NCI-H2081 (cell line): Measurements from ENCODE around the gene ALDH16A1.
"Not testable (repeated sequence)": the region's sequence is repeated elsewhere in the genome, so short reads cannot be mapped to it uniquely, and the experiment has no call there.

Experiments used
- DNase-seq, 2 experiments: peaks; one replicate each; lab custom pipeline; 2025; lab: John Stamatoyannopoulos, UW

ALDH16A1 gene

DNA sequence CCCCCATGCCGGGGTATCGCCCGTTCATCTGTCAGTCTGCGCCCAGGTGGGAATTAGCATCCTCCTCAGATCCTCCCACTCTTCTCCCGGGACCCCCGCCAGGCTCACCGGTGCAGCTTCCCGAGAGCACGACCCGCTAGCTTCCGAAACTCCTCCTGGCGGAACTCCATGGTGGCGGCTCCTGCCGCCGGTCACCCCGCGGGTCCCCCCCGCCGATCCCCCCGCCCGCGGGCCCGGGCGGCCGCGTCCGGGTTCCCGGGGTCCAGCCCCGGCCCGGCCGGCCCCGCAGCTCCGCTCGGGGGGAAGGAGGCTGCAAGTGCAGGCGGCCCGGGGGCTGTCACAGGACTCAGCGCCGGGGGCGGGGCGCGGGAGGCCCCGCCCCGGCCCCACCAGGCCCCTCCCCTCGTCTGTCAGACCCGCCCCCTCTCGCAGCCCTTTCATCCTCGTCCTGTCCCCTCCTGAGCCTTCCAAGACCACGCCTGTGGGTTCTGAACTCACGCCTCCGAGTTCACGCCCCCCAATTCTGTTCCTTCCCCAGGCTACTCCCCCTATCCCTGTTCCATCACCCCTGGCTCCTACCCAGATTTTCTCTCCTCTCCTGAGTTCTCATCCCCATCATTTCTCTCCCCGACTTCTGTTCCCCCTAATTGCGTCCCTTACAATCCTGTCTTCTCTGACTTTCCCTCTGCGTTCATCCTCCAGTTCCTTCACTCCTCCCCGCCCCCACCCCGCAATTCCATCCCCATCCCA, 11.6 kb upstream of the ALDH16A1 start, which contains the start of gene SLC17A7:
Gene SLC17A7 (minus strand): TSS at position 318 of the 750 bp plus-strand sequence. CDS start 148 bp downstream, at position 170.
- no peak for DNase-seq

DNA sequence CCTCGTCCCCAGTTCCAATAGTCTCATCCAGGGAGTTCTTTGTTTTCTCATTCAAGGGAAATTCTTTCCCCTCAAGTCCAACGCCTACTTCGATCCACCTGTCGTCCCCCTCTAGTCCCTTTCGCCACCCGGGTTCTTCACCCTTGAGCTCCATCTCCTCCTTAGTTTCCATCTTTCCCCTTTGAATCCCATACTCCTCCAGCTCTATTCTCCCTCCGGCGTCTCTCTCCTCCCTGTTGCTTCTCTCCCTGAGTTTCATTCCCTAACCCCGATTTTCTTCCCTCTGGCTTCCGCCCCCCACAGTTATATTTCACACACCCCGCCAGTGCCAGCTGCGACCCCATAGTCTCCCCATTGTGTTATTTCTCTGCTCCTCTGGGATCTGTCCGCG, 11.1 kb upstream of the ALDH16A1 start:
- DNase-seq = no peak

DNA sequence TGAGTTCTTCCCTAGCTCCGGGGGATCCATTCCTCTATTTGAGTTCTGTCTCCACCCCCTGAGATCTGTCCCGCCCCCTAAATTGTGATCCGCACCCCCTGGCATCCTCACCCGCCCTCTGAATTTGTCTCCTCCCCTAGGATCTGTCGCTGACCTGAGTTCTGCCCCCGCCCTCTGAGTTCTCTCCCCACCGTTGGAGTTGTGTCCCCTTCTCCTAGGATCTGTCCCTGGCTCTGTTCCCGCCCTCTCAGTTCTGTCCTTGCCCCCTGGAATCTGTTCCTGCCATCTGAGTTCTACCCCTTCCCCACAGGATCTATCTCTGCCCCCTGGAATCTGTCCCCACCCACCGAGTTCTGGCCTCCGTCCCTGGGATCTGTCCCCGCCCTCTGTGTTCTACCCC, 10.7 kb upstream of the ALDH16A1 start:
- DNase-seq = no peak

DNA sequence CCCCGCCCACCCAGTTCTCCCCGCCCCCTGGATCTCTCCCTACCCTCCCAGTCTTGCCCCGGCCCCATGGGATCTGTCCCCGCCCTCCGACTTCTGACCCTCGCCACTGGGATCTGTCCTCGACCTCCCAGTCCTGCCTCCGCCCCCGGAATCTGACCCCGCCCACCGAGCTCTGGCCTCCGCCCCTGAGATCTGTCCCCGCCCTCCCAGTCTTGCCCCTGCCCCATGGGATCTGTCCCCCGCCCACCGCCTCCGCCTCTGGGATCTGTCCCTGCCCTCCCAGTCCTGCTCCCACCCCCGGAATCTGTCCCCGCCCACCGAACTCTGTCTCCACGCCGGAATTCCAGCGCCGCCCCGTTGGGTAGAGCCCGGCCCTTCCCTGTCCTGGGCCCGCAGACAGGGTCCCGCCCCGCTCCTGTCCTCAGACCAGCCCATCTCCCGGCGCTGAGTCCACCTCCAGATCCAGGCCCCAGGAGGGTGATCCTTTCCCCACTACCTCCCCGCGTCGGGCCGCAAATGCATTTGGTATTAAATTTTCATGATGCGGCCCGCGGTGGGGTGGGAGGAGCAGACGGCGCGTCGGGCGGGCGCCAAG, 10.2 kb upstream of the ALDH16A1 start:
- peak; percentile 29 to 45 for DNase-seq

DNA sequence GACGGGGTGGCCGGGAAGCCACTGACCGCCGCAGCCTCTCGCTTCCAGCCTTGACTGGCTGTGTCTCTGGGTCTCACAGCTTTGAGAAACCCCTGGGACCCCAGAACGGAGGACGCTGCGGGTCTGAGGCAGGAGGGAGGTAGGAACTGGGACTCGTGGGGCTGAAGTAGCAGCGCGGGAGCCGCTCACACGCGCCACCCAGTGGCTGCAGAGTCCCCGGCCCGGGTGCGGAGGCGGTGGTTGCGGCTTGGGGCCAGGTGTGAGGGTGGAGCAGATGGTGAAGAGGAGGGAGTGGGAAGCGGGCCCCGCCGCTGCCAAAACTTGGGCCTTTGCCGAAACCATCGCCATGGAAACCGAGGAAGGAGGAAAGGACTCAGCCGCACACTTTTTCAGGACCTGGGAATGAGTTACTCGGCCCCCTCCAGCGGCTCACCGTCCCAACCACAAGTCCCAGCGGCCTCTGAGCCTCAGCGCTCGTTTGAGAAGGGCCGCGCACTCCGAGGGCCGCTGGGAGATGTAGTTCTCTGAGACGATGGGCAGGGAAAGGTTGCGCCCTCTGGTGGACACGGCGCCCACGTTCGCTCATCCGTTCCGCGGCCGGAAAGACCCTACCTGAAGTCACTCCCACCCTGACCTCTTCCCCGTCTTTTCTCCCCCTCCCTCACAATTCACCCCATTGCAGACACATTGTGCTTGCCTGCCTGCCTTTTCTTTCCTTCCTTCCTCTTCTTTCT, 9.5 kb upstream of the ALDH16A1 start:
- DNase-seq = peak; percentile 92

DNA sequence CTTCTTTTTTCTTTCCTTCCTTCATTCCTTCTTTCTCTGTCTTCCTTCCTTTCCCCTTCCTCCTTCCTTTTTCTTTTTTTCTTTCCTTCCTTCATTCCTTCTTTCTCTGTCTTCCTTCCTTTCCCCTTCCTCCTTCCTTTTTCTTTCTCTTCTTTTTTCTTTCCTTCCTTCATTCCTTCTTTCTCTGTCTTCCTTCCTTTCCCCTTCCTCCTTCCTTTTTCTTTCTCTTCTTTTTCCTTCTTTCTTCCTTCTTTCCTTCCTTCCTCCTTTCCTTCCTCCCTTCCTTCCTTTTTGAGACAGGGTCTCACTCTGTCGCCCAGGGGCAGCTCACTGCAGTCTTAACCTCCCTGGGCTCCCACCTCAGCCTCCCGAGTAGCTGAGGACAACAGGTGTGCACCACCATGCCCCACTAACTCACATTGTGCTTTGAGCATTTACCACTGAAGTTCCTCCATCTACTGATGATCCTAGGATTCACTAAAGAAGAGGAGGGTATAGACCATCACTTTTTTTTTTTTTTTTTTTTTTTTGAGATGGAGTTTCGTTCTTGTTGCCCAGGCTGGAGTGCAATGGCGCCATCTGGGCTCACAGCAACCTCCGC, 8.8 kb upstream of the ALDH16A1 start:
- DNase-seq = not testable (repeated sequence)

DNA sequence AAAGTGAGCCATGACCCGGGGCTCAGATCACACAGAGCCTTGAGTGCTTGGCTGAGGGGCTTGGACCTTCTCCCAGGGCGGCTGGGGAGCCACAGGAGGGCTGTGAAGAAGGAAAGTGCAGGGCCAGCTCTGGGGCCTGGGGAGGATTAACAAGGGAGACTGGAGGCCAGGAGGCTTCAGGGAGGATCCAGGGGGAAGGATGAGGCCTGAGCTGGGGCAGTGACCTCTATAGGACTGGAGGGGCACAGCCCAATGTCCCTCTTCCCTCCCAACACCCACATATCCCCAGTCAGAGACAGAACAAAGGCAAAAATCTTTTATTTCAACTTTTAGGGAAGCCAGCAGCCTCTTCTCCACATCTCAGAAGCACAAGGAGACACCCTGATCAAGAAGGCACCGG, 7.0 kb upstream of the ALDH16A1 start:
- DNase-seq = no peak

DNA sequence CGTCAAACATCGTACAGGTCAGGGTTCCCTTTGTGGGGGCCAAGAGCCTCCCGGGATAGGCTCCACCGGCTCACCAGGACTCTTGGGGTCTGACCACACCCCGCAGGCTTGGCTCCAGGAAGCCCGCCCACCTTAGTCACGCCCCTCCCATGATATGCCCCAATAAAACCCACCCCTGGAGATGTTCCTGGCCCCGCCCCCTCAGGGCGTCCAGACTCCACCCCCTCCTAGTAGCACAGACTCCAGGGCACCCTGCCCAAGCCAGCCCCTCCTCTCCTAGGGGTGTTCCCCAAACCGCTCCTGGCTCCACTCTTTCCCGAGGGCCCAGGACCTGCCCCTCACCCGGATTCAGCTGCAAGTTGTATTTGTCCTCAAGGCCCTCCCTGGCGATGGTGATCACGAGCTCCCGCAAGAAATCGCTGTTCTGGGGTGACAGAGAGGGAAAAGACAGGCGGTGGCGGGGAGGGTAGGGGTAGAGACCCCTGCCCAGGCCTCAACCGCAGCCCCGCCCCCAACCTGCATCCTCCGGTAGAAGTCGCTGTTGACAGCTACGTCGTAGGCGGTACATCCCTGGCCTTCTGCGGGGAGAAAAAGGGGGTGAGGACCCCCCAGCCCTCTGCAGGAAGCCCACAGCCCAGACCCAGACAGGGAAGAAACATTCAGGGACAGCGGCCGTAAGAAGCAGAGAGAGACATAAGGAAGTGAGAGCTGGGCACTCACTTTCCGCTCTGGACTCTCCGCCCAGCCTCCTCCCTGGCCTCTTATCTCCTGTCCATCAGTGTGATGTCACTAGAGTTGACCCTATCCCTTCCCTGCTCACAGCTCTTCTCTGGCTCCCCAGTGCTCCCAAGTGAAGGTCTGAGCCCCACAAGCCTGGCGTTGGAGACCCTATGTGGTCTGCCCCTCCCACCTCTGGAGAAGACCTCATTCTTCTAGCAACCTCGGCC, 5.3 kb upstream of the ALDH16A1 start:
- DNase-seq = no peak

DNA sequence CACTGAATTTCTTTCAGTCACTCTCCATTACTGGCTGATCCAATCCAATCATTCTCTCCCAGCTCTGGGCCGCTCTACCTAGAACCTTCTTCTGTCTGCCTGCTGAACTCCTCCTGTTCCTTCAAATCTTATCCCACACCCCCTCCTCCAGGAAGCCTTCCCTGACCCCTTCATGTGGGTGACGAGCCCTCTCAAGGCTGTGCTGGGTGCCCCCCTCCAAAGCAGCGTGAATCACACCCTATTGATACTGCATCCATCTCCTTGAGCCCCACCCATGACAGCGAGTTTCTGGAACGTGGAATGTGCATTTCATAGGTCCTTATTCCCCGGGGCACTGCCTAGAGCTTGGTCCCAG, 4.6 kb upstream of the ALDH16A1 start:
- no peak for DNase-seq

DNA sequence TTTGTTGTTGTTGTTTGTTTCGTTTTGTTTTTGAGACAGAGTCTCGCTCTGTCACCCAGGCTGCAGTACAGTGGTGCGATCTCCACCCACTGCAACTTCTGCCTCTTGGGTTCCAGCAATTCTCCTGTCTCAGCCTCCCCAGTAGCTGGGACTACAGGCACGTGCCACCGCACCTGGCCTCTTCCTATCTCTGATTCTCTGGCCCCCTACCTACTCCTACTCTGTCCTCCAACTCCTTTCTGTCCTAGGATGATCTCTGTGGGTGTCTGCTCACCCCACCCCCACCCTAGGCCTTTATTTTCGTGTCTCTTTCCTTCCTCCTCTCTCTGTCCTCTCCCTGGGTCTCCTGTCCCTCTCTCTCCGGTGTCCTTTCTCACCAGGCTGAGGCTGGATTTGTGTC, 2.6 kb upstream of the ALDH16A1 start:
- no peak for DNase-seq

DNA sequence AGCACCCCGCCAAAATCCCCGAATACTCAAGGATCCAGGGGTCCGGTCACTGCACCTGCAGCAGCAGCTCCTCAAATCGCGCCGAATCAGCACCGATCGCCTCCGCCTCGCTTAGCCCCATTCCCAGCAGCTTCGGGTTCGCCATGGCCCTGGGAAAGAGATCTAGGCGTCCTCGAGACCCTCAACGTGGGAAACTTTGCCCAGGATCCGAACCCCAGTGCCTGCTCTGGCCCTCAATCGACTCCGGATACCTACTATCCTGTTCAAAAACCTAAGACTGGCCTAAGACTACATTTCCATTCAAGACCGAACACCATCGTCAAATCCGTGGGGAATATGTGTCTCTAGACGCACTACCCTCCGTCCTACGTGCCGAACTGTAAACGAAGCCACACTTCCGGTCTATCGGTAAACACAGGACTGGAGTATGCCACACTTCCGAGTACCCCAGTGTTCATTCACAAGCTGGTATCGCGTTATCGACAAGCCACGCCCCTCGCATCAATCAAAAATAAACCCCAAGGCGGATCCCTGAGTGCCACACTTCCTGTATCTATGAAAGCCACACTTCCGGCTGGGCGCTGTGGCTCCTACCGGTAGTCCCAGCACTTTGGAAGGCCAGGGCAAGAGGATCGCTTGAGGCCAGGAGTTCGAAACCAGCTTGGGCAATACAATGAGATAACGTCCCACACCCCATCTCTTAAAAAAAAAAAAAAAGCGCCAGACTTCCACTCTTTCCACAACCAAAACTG, 1.4 kb upstream of the ALDH16A1 start, which contains the start of gene PIH1D1:
Gene PIH1D1 (minus strand): TSS at position 385 of the 752 bp plus-strand sequence. CDS start 240 bp downstream, at position 145.
- peak; percentile 98 to 99 for DNase-seq

DNA sequence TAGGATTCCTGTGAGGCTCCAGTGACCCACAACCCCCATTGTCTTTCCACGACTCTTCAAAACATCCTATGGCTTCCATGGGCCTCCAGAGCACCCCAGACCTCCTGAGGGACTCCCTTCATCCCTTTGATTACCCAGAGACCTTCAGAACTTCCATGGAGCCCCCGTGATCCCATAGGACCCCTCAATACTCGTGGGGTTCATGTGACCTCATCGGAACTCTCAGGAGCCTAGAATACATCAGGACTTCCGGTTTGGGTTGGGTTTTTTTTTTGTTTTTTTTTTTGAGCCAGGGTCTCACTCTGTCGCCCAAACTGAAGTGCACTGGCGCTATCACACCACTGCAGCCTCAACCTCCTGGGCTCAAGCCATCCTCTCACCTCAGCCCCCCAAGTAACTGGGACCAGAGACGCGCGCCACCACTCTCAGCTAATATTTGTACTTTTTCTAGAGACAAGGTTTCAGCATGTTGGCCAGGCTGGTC, 774 bp downstream of the ALDH16A1 start:
- no peak for DNase-seq

DNA sequence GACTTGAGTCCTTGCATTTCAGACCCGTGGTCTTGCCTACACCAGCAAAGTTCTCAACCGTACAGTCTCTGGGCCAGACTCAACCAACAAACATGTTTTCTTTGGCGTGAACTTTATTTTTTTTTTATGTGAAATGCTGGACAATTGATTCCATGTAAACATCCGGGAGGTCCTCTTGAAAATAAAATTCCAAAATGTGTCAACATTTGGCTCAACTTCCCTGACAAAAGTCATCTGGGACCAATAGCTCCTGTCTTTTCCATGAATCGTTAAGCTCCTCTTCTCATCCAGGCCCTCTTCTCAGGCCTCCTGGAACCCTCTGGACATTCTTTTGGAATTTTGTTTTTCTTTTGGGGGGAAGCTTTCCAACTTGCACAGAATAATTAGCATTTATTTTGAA, 2.7 kb downstream of the ALDH16A1 start:
- DNase-seq = no peak

DNA sequence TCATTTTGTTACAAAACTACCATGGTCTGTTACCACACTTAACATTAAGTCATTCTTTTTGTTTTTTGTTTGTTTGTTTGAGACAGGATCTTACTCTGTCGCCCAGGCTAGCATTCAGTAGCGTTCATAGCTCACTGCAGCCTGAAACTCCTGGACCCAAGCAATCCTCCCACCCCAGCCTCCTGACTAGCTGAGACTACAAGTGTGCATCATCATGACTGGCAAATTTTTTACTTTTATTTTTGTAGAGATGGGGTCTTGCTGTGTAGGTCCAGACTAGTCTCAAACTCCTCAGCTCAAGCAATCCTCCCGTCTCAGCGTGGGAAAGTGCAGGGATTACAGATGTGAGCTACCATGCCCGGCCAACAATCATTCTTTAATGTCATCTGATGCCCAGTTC, 3.3 kb downstream of the ALDH16A1 start:
- no peak for DNase-seq

DNA sequence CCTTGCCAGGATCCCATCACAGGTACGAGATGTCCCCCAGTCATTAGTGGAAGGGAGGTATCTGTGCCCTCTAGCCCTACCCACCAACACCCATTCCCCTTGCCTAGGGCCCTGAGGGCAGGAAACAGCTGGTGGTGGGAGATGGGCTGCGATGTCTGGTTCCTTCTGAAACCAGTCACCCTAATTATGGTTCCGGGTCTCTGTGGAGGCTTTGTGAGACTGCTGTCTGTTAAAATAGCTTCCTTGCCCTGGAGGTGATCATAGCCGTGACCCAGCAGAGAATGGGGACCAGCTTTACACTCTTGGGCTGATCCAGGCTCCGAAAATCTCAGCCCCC, 5.5 kb downstream of the ALDH16A1 start:
- no peak for DNase-seq

DNA sequence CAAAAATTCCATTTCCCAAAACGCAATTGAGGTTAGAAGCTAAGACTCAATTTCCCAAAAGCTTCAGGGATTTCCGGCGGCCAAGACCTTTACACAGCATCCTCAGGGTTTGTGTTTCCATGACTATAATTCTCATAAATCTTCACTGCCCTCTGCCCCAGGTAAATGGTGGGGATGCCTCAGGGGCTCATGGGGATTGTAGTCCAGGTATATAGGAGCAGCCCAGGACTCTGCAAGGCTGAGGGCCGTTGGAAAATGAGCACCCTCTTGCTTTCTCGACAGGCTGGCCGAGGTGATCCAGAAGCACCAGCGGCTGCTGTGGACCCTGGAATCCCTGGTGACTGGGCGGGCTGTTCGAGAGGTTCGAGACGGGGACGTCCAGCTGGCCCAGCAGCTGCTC, 6.4 kb downstream of the ALDH16A1 start:
- no peak for DNase-seq

DNA sequence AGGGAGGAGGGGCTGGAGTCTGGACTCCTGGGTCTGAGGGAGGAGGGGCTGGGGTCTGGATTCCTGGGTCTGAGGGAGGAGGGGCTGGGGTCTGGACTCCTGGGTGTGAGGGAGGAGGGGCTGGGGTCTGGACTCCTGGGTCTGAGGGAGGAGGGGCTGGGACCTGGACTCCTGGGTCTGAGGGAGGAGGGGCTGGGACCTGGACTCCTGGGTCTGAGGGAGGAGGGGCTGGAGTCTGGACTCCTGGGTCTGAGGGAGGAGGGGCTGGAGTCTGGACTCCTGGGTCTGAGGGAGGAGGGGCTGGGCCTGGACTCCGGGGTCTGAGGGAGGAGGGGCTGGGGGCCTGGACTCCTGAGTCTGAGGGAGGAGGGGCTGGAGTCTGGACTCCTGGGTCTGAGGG, 8.1 kb downstream of the ALDH16A1 start:
- not testable (repeated sequence) for DNase-seq

DNA sequence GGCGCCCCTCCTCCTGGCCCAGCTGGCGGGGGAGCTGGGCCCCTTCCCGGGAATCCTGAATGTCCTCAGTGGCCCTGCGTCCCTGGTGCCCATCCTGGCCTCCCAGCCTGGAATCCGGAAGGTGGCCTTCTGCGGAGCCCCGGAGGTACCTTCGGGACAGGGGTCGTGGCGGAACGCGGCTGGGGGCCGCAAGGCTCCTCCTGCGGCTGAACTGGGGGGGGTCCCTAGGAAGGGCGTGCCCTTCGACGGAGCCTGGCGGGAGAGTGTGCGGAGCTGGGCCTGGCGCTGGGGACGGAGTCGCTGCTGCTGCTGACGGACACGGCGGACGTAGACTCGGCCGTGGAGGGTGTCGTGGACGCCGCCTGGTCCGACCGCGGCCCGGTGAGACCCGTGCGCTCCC, 8.6 kb downstream of the ALDH16A1 start:
- DNase-seq = no peak

DNA sequence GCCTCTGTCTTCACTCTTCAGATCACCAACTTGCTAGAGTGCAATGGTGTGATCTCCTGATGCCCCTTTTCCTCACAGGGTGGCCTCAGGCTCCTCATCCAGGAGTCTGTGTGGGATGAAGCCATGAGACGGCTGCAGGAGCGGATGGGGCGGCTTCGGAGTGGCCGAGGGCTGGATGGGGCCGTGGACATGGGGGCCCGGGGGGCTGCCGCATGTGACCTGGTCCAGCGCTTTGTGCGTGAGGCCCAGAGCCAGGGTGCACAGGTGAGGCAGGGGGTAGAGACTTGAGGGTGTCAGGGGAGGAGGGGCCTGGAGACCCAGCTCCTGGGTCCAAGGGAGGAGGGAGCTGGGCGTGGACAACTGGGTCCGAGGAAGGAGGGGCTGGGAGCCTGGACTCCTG, 9.5 kb downstream of the ALDH16A1 start:
- no peak for DNase-seq

DNA sequence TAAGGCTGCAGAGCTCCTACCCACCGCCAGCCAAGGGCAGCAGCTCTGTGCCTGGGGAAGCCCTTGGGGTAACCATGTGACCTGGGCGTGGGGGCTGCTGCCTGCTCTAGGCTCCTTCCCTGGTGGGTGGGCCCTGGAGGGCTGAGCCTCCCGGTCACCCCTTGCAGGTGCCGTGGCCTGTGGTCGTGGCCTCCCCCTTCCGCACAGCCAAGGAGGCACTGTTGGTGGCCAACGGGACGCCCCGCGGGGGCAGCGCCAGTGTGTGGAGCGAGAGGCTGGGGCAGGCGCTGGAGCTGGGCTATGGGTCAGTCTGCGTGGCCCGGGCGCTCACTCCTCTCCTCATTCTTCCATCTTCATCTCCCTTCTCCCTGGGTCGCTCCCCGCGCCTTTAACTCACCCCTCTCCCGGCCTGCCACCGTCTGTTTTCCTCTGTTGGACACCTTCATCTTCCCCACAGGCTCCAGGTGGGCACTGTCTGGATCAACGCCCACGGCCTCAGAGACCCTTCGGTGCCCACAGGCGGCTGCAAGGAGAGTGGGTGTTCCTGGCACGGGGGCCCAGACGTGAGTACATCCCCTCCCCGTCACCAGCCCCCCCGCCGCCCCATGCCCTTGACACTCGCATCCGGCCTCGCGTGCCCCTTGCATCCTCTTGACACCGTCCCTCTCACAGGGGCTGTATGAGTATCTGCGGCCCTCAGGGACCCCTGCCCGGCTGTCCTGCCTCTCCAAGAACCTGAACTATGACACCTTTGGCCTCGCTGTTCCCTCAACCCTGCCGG, 11.1 kb downstream of the ALDH16A1 start:
- DNase-seq = no peak
